Activated CD4-positive, alpha-beta memory T cell treated with anti-CD3 and anti-CD28 coated beads for 36 hours (primary cell): ENCODE results near the gene VEZT. TPM values are rescaled to one million over a fixed set of nuclear protein-coding genes. Genes with fewer than 3 reads are reported as not detected.
"Not testable (repeated sequence)": the region's sequence is repeated elsewhere in the genome, so short reads cannot be mapped to it uniquely, and the experiment has no call there.

Experiments used
- CTCF ChIA-PET: fragments of 350-600 bp; sonication (Branson Sonifier 250); formaldehyde crosslinking; loops from one replicate; lab custom pipeline; 2021; ENCODE audit warnings: antibody characterized with exemption, inconsistent platforms; lab: Charles Lee
- POLR2A ChIA-PET: fragments of 350-600 bp; sonication (Branson Sonifier 250); formaldehyde crosslinking; loops from one replicate; lab custom pipeline; 2021; ENCODE audit warnings: antibody characterized with exemption; lab: Charles Lee
- DNase-seq: peaks from one replicate; pipeline ENCODE4 v3.0.0-alpha.2; 2020
- H3K27ac Mint-ChIP-seq: one replicate; pipeline ENCODE4 v1.8.0; 2021; ENCODE audit warnings: mixed read lengths
- H3K27me3 Mint-ChIP-seq: one replicate; pipeline ENCODE4 v1.8.0; 2021; ENCODE audit warnings: mixed read lengths
- H3K36me3 Mint-ChIP-seq: one replicate; pipeline ENCODE4 v1.8.0; 2021; ENCODE audit warnings: mixed read lengths
- H3K4me1 Mint-ChIP-seq: one replicate; pipeline ENCODE4 v1.8.0; 2021; ENCODE audit warnings: low read depth, mixed read lengths
- H3K4me3 Mint-ChIP-seq: one replicate; pipeline ENCODE4 v1.8.0; 2021; ENCODE audit warnings: mild to moderate bottlenecking, mixed read lengths
- H3K9me3 Mint-ChIP-seq: one replicate; pipeline ENCODE4 v1.8.0; 2021; ENCODE audit warnings: mixed read lengths
- intact Hi-C: fragments of 100-400 bp; cut with micrococcal nuclease; formaldehyde crosslinking; loops from one replicate; pipeline ENCODE4 v1.15.1; 2023
- total RNA-seq, 2 experiments: library from RNA; stranded (reverse); gene quantifications; one replicate each; pipeline ENCODE4 v1.2.3, GENCODE V29; 2021

The VEZT gene
- total RNA-seq, 2 experiments from 2014 or later = 50.7 to 54.4 TPM

- CTCF ChIA-PET = no interaction called here
- POLR2A ChIA-PET = no interaction called here
- Mint-ChIP-seq H3K27me3 (no peaks in the 10 kb centered on the region), H3K4me3 (no peak overlapping the region), H3K4me1 (peaks cover 3% of the 10 kb centered on the region), H3K9me3 (no peaks in the 10 kb centered on the region), H3K36me3 (no peaks in the 10 kb centered on the region), H3K27ac (no peak overlapping the region)
- intact Hi-C loops = no loop called here
- no peak for DNase-seq
These were observed 32.5 kb upstream of the VEZT start for GRCh38 chr12:95185072-95185471.

- peaks cover 3% of the 10 kb centered on the region for H3K4me1 Mint-ChIP-seq
- CTCF ChIA-PET = no interaction called here
- no peak overlapping the region for H3K27ac Mint-ChIP-seq
- POLR2A ChIA-PET = no interaction called here
- intact Hi-C loops = no loop called here
- H3K4me3 Mint-ChIP-seq = no peak overlapping the region
- H3K27me3 Mint-ChIP-seq = no peaks in the 10 kb centered on the region
- H3K9me3 Mint-ChIP-seq = no peaks in the 10 kb centered on the region
- no peaks in the 10 kb centered on the region for H3K36me3 Mint-ChIP-seq
- DNase-seq = no peak
These were observed 31.8 kb upstream of the VEZT start for GRCh38 chr12:95185854-95186253.

GRCh38 chr12:95187865-95188415, 29.7 kb upstream of the VEZT start:
- POLR2A ChIA-PET = interaction anchor here (0.7 to 0.8 kb wide), 3 partner anchors 16 to 31 kb away, joined by 3 to 5 read pairs (median 3); partner anchors contain the start of genes FGD6 and VEZT
- H3K27ac Mint-ChIP-seq = no peak overlapping the region

DNA sequence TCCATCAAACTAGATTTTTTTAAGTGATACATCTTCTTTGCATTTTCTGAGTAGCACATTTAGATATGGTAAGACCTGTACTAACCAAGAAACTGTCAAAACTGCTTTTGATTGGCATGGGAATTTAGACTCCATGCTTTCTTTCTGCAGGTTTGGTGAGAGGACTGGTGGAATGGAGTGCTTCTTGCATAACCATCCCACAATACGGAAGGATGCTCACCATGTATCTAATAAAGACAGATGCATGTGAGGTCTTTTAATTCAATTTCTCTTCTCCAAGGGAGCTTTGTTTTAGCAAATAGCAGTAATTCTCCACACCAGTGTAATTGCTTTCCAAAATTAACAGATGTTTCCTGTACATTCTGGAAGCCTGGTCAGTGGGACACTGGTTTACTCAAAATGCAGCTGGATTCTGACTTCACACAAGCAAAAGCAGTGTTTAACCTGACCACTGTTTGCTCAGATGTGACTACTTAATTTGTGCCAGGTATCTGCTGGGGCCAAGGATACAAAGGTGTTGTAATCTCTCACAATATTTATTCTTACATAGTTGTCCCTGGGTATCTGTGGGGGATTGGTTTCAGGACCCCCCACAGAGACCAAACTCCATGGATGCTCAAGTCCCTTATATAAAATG, 26.4 kb upstream of the VEZT start:
- H3K36me3 Mint-ChIP-seq = no peaks in the 10 kb centered on the region
- ChIA-PET CTCF (interaction anchor here (1.5 kb wide), 1 partner anchor 74 kb away, joined by 3 read pairs; no protein-coding TSS in a partner anchor), POLR2A (no interaction called here)
- H3K27me3 Mint-ChIP-seq = no peaks in the 10 kb centered on the region
- H3K4me1 Mint-ChIP-seq = no peaks in the 10 kb centered on the region
- H3K9me3 Mint-ChIP-seq = no peaks in the 10 kb centered on the region
- H3K4me3 Mint-ChIP-seq = no peak overlapping the region
- no peak for DNase-seq
- no peak overlapping the region for H3K27ac Mint-ChIP-seq
- intact Hi-C loops = no loop called here

More at GRCh38 chr12:95187865-95188415, 29.7 kb upstream of the VEZT start:
- Mint-ChIP-seq H3K4me1 (peaks cover 2% of the 10 kb centered on the region), H3K9me3 (no peaks in the 10 kb centered on the region), H3K4me3 (no peak overlapping the region), H3K27me3 (no peaks in the 10 kb centered on the region), H3K36me3 (no peaks in the 10 kb centered on the region)
- no peak for DNase-seq
- intact Hi-C loops = no loop called here
- CTCF ChIA-PET = interaction anchor here (0.6 to 1.0 kb wide), 2 partner anchors 30 to 70 kb away, joined by 3 read pairs; partner anchors contain the start of gene VEZT

DNA sequence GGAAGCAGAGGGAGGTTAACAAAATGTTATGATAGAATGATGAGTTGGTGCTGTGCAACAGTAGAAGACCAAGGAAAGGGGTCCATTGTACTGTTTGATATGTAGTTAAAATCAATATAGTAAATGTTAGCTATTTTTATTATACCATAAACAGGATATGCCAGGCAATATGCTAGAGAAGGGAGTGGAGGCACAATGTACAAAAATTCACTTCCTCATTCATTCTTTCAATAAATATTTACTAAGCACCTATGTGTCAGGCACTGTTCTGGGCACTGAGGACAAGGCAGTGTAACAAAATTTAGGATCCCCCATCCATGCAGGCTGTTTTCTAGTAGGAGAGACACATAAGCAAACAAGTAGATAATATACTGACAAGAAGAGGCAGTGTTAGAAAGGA, 25.3 kb upstream of the VEZT start:
- ChIA-PET CTCF (interaction anchor here (0.6 kb wide), 1 partner anchor 119 kb away, joined by 4 read pairs; the partner anchor contains the start of gene NR2C1), POLR2A (no interaction called here)
- Mint-ChIP-seq H3K27me3 (no peaks in the 10 kb centered on the region), H3K9me3 (no peaks in the 10 kb centered on the region), H3K27ac (no peak overlapping the region), H3K36me3 (no peaks in the 10 kb centered on the region), H3K4me3 (no peak overlapping the region), H3K4me1 (no peaks in the 10 kb centered on the region)
- no peak for DNase-seq
- intact Hi-C loops = no loop called here

GRCh38 chr12:95193139-95193538, 24.5 kb upstream of the VEZT start:
- Mint-ChIP-seq H3K27me3 (no peaks in the 10 kb centered on the region), H3K4me3 (no peak overlapping the region), H3K4me1 (no peaks in the 10 kb centered on the region), H3K36me3 (no peaks in the 10 kb centered on the region), H3K27ac (no peak overlapping the region), H3K9me3 (no peaks in the 10 kb centered on the region)
- ChIA-PET CTCF (interaction anchor here (0.6 kb wide), 1 partner anchor 120 kb away, joined by 4 read pairs; the partner anchor contains the start of gene NR2C1), POLR2A (interaction anchor here (0.6 kb wide), 2 partner anchors 68 to 172 kb away, joined by 3 to 4 read pairs; no protein-coding TSS in a partner anchor)
- intact Hi-C loops = no loop called here
- no peak for DNase-seq

- no peaks in the 10 kb centered on the region for H3K36me3 Mint-ChIP-seq
These were observed 22.5 kb upstream of the VEZT start for GRCh38 chr12:95195122-95195521.

GRCh38 chr12:95196875-95197569, 20.6 kb upstream of the VEZT start:
- H3K9me3 Mint-ChIP-seq, intact Hi-C loops, H3K4me3 Mint-ChIP-seq, H3K4me1 Mint-ChIP-seq, DNase-seq, H3K27ac Mint-ChIP-seq, H3K27me3 Mint-ChIP-seq, CTCF ChIA-PET, POLR2A ChIA-PET, H3K36me3 Mint-ChIP-seq: not testable (repeated sequence)

More at GRCh38 chr12:95195122-95195521, 22.5 kb upstream of the VEZT start:
- Mint-ChIP-seq H3K27me3 (peaks cover 1% of the 10 kb centered on the region), H3K27ac (no peak overlapping the region), H3K4me3 (no peak overlapping the region), H3K4me1 (no peaks in the 10 kb centered on the region), H3K9me3 (no peaks in the 10 kb centered on the region)
- DNase-seq = no peak
- CTCF ChIA-PET = no interaction called here
- intact Hi-C loops = no loop called here
- POLR2A ChIA-PET = no interaction called here

GRCh38 chr12:95197636-95198035, 20.0 kb upstream of the VEZT start:
- CTCF ChIA-PET = no interaction called here
- Mint-ChIP-seq H3K36me3 (no peaks in the 10 kb centered on the region), H3K4me3 (no peak overlapping the region), H3K4me1 (peaks cover 3% of the 10 kb centered on the region), H3K9me3 (no peaks in the 10 kb centered on the region), H3K27me3 (peaks cover 1% of the 10 kb centered on the region), H3K27ac (no peak overlapping the region)
- DNase-seq = no peak
- intact Hi-C loops = no loop called here
- POLR2A ChIA-PET = no interaction called here

DNA sequence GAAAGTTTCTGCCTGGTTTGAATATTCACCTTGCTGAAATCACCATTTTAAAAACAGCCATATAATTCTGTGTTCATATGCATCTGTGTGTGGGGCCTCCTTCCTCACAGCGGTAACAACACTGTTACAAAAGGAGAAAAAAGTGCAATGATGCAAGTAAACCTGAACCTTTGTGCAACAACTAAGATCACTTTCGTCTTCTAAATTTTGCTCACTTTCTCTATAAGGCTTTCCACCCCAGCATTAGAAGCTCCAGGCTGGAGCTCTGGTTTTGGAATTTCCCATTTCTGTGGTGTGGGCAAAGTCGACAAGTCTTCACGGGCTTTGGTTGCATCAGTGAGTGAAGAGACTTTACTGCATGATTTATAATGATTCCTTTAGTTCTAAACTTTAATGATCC, 18.7 kb upstream of the VEZT start:
- POLR2A ChIA-PET = no interaction called here
- H3K36me3 Mint-ChIP-seq = no peaks in the 10 kb centered on the region
- CTCF ChIA-PET = no interaction called here
- peaks cover 3% of the 10 kb centered on the region for H3K27me3 Mint-ChIP-seq
- intact Hi-C loops = no loop called here
- no peak overlapping the region for H3K27ac Mint-ChIP-seq
- H3K4me3 Mint-ChIP-seq = no peak overlapping the region
- H3K9me3 Mint-ChIP-seq = no peaks in the 10 kb centered on the region
- DNase-seq = no peak
- H3K4me1 Mint-ChIP-seq = peaks cover 3% of the 10 kb centered on the region

DNA sequence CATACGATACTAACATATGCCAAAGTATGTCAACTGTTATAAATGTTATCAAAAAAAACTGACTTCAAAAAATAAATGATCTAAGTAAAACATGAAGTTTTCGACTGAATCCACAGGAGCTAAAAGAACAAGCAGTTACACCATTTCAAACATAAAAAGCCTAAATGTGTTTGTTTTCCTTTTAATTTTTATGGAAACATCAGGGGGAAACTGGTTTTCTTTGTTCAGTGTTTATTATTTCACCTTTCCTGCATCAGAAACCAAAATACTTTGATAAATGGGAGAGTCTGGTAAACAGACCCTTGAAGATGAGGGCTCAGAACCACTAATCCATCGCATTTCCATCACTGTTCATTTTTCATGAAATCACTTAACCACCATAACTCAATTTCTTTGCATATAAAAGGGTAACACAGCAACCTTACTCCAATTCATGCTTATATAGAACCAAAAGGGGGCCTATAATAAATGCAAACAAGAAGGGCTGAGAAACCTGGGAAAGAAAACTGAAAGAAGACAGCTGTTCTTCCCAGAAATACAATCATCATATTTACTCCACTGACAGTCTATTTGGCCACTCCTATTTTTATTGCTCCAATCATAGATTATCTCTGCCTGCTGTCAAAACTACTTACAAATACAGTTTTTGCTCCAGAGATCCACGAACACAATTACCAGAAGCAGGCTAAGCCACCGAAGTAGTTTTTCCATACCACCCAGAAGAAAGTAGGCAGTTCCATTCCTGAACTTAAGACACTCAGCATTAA, 17.3 kb upstream of the VEZT start:
- CTCF ChIA-PET = interaction anchor here (0.6 kb wide), 2 partner anchors 29 to 258 kb away, joined by 3 to 5 read pairs; no protein-coding TSS in a partner anchor
- Mint-ChIP-seq H3K36me3 (no peaks in the 10 kb centered on the region), H3K4me1 (peaks cover 8% of the 10 kb centered on the region), H3K9me3 (no peaks in the 10 kb centered on the region), H3K27ac (no peak overlapping the region), H3K27me3 (peaks cover 3% of the 10 kb centered on the region), H3K4me3 (no peak overlapping the region)
- DNase-seq = no peak
- POLR2A ChIA-PET = no interaction called here
- intact Hi-C loops = no loop called here
